Measurements from ENCODE around the gene SERGEF.

Gene SERGEF

DNA sequence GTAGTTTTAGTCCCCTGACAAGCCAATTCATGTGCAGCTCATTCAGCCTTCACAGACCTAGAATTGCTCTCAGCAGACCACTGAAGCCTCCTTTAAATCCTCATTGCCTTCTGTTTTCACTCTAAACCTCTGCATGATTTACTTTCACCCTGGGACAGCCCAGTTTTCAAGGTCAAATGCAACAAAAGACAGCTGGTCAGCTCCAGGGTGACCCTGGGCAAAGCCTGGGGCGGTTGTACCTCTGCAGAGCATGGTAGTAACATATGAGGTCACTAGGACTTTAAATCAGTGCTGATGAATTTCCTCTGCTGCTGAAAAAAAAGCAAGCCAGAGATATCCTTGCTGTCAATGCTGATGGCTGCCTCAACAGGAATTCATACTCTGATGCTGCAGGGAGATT lies 62.2 kb downstream of the SERGEF start:
- no peak for DNase-seq

DNA sequence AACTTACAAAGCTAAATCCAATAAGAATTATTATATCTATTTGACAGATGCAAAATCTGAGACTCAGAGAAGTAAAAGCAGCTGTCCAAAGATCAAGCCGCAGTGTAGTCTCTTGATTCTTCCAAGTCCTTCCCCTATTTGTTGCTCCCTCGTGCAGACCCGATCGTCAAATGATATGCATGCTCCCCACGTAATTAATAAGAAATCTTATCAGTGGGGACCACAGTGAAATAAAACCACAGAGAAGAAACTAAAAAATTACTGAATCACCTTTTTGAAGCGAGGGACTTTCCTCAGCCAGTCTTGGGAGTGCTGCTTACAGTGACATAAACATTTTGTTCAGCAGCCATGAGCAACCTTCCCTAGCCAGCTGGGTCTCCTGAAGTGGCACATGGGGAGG lies 64.6 kb downstream of the SERGEF start:
- DNase-seq = no peak

DNA sequence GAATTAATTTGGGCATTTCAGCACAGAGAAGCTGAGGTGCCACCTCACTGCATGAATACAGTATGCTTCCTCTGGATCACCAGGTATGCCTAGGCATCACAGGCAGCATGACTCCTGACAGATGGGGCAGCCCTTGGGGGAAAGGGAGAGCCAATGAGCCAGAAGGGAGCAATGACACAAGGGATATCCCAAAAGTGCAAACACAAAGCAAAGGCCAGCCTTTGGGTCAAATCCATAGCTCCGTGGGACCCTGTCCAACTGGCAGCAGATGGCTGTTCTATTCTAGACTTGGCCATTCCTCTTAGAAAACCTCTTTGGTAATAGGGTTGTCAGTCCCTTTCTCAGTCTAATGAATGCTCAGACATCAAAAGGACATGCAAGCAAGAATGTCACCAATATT lies 73.3 kb downstream of the SERGEF start:
- DNase-seq = peak; percentile 78 to 89

DNA sequence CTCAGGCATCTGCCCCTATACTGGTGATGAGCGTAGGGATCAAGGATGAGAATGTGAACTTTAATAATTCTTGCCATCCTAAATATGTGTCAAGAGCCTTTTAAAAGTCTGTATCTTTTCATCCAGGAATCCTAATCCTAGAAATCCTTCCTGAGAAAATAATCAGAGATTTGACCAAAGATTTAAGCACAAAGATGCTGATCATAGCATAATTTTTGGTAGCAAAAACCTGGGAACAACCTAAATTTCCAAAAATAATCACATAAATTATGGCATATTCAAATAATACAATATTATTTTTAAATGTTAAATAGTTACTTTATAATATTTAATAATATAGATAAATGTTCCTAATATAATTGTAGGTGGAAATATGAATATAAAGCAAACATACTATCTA lies 76.1 kb downstream of the SERGEF start:
- no peak for DNase-seq

DNA sequence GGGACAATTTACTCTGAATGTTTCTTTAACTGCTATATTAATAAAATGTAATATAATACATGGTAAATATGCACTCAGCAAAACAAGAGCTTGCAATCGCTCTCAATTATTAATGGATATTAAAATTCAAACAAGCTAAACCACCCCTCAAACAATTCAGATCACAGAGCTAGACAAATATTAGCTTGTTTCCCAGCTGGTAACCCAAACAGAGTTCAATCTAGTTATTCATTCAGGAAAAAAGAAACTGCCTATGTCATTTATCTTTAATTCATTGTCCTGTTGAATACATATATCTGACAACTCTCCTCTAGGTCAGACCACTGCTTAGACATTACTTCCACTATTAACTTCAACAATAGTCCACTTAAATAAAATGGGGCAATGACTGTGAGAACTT lies 78.7 kb downstream of the SERGEF start:
- DNase-seq = no peak

DNA sequence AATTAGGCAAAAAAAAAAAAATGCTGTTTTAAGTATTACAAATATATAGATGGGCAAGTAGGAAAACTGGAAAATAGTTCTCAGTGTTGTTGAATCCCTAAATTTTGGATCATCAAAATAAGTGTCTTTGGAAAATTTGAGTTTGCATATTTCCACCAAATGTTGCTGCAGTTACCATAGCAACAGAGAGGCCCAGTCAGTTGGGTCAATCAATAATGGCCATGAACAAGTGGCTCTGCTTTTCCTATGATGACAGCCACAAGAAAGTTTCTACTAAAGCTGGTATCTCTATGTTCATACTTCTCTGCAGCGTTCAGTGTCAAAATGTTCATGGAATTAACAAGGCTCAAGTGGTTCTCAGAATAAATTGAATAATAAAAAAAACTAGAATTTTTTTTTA lies 79.1 kb downstream of the SERGEF start:
- no peak for DNase-seq

DNA sequence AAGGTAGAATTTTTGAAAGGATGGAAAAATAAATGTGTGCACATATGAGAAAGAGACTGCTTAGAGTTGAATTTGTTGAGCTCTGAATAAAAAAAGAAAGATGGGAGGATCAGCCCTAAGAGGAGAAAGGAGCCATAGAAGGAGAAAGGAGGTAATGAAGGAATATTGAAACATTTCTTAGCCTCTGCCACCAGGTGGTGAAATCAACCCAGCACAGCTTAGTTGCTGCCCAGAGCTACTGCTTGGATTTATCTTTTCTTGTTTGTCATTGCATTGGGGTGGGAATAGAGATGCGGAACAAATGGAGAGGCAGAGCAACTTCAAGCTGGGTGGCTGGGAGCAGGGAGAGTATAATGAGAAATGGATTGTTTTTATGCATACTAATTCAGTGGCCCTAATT lies 80.4 kb downstream of the SERGEF start:
- no peak for DNase-seq

DNA sequence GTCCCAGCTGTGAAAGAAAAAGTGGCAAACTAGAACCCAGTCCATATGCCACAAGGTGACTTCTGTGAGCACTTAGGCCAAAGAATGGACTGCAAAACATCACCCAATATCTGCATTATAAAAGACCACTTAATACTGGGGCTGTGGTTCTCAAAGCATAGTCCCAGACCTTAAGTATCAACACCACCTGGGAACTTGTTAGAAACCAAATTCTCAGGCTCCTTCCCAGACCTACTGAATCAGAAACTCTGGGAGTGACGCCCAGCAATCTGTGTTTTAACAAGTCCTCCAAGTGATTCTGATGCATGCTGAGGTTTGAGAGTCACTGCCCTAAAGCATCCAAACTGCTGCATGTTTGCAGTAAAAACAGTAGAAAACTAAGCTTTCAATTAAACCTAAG lies 81.3 kb downstream of the SERGEF start:
- DNase-seq = no peak

DNA sequence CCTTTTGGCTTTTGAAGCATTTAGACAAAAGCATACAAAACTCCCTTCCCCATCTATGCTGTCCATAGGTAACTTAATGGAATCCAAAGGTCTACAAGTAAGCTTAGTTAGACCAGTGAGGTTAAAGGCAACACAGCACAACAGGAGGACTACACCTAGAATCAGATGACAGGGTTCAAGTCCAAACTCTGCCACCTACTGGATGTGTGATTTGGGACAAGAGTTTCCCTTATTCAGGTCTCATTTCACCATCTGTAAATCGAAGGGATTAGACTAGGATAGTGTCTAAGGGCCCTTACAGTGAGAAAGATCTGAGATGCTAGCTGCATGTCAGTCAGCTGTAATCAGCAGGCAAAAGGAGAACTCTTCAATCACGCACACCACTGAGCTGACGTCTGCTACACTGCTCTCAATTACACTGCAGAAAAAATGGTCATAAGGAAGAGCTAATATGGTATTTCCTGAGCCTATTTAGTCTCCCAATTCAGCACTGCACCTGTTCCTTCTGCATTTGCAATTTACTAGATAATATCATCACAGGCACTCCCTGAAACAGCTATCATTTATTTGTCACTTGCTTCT lies 82.2 kb downstream of the SERGEF start:
- DNase-seq = no peak

DNA sequence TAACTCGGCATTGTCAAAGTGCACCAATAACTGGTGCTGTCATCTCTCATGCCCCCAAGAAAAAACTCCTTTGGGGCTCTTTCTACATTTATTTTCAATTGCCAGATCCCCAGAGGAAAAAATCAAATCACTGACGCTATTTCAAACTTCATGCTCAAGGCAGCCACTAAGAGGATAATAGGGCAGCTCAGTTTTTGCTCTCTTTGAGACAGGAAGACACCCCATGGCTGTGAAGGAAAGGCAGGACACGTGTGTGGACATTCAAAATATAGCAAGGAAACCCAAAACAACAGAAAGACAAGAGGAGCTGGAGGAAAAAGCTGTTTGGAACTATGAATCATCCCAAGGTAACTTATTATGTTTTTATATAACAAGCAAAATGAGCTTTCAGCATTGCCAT lies 83.7 kb downstream of the SERGEF start:
- DNase-seq = no peak

DNA sequence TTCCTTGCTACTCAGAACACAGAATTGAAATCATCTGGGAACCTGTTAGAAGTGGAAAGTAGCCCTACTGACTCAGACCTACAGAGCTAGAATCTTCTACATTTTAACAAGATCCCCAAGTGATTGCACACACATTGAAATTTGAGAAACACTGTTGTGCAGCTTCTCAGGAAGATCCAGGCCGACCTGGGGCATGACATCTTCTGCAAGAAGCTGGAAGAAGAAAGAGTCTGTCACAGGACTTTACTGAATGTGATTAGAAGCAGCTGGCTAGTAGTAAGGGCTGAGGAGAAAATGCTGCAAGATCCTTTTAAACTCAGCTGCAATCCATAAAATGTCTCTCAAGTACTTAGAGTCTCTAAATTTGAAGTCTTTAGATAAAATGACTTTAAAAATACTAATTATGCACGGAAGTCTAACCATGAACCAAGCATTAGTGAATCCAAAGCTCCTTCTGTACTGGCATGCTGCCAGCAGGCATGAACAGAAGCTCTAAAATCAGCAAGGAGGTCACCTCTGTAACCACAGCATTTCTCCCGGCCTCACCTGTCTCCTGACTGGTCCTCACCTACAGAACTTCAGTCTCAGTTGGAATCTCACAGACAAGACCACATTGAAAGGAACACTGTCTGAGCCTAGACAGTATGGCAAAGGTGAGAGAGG lies 85.0 kb downstream of the SERGEF start:
- peak in 1 of 2 experiments; percentile 20 for DNase-seq

DNA sequence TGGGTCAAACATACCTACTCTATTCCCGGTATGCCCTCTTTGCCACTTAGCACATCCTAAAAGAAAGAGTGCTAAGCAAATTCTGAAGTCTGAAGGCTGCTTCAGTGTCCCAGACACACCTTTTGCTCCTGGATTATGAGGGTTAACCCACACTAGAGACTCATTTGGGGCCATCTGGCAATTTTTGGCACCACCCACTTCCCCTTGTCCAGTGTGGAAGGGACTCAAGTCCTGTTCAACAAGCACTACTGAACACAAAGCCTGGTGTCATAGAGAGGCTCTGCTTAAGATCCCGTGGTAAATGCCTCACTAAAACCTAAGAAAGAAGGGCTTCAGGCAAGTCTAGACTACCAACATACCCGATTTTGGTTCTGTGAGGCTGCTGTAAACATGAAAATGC lies 85.8 kb downstream of the SERGEF start:
- peak; percentile 41 to 76 for DNase-seq

DNA sequence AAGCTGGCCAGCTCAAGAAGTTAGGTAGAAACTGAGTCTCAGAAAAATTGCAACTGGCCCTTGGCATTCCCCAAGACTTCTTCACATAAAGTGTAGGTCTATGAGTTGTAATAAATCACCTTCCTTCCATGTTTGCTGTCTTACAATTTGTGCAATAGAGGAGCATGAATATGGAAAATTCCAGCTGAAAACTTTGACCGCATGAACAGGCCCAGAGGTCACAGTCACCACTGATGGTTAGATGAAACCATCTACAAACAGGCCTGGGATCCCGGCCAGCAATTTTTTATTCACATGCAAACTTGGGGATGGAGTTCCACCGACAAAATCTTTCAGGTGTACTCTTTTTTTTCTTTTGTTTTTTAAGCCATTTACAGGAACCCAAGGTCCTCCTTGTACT lies 88.1 kb downstream of the SERGEF start:
- DNase-seq = no peak

DNA sequence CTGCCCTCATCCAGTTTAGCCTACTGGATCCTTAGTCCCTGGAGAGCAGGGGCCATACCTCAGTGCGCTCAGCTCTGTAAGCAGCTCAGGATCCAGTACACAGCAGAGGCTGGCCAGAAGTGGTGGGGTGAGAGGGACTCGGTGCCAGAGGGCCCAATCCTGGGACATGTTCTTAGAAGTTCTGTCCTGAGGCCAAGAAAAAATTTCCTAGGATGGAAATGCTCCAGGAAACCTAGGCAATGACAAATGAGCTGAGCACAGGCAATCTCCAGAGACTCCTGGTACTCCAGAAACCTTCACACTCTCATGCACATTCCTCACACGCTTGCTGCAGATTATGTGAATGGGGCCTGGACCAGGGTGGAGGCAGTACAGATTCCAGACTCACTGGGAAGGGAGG lies 89.6 kb downstream of the SERGEF start:
- DNase-seq = no peak

DNA sequence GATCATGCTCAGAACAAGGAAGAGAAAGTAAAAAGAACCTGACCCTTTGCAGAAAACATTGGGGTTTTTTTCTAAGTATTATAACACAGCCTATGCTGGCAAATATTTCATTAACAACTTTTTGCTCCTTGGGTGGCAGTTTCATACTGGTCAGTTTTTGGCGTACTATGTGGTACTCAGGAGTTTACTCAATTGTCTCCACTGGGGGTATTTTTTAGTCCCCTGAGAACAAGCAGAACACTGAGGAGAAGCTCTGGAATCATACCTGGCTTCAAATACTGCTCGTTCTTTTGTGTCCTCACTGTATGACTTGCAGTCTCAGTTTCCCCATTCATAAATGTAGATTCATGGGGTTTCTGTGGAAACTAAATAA lies 90.4 kb downstream of the SERGEF start:
- no peak for DNase-seq

DNA sequence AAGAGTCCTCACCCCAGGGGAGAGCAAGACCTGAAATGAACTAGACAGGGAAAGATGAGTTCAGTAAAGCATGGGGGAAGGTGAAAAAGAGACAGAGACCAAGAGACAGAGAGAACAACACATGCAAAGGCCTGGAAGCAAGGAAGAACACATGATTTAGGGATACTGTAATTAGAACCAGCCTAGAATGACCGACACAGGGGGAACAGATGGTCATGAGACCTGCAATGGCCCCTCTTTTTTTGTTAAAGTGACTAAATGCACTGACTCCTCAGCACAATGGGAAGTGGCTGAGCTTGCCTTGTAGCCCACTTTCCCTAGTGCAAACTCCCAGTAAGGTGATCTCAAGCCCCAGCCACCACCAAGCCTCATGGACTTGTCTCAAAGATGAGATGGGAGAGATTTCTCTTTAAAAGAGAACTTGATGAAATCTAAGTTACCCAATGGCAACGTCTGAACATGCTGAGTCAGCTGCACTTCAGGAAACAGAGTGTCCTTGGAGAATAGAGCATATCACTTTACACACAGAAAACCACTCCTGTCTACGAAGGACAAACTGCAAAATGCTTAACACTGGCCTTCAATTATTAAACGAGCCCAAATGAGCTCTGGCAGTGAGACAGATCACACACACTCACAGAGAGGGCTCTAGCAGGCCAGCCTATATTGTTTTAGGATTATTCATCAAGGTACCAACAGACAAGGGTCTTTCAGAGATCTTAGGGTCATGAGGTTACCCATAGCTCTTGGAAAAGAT lies 91.0 kb downstream of the SERGEF start:
- peak in 1 of 2 experiments; percentile 32 for DNase-seq

DNA sequence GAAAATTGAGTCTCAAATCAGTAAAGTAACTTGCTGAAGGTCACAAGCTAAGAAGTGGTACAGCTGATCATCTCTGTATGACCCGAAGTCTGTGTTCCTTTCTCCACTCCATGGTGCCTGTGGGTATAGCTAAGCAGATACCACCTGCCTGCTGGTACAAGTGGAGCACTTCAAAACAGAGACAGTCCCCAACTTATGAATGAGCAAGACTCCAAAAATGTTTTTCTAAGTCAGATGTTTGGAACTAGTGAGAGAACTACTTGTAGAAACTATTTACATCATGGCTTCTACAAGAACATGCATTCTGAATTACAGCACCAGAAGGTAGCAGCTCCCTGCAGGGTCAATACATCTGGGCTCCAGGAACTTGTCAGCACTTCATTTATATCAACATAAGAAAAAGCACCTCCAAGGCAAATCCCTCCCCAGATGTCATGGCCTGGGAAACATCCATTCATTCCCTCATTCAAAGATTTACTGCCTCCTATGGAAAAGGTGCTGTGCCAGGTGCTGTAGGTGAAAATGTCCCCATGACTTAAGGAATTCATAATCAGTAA lies 94.7 kb downstream of the SERGEF start:
- no peak for DNase-seq

DNA sequence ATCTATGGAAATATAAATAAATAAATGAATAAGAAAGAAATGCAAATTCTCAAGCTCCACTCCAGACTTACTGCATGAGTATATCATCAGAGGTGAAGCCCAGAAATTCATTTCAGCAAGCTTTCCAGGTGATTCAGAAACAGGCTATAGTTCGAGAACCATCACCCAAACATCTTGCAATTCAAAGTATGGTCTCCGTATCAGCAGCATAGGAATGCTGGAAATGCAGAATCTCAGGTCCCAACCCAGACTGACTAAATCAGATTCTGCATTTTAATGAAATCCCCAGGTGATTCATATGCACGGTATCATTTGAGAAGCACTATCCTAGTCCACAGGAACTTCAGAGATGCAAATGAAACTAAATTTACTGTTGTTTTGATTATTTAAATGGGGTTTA lies 95.3 kb downstream of the SERGEF start:
- DNase-seq = no peak

DNA sequence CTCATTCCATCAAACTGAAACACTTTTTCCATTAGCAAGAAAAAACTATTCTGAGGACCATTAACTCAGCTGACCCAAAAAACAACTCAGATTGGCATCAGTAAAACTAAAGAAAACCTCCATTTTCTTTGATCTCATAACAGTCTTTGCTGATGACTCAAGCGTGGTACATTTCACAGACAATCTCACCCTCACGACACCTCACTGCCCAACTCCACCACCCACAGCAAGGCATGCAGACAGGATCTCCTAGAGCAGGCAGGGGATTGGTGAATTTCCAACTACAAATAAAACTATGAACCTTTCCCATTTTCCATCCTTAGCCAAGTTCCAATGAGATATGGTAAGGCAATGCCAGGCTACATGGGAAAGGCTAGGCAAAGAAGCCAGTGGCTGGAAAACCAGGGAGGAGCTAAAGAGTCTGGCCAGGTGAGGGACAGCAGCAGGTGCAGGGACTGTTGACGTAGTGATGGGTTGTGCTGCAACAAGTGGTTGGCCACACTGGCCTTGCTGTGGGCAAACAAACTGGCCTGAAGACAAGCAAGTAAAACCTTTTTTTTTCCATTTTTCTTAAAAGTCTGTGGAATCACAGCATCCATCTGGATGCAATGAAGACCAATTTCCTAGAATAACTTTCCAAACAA lies 97.2 kb downstream of the SERGEF start:
- DNase-seq = no peak

DNA sequence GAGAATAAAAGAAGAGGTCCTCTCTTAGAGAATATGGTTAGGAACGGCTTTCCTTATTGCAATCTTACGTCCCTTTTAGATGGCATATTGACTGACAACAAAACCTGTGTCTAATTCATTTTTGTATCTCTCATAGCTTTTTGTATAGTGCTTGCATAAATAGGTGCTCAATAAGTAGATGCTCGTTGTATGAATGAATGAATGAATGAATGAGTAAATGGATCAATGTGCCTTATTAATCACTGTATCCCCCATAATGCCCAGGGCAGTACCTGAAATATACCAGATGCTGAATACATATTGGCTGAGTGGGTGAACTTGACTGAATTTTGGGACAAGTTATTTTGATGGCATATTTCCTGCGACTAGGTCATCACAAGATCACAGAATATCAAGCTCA lies 97.9 kb downstream of the SERGEF start:
- no peak for DNase-seq

DNA sequence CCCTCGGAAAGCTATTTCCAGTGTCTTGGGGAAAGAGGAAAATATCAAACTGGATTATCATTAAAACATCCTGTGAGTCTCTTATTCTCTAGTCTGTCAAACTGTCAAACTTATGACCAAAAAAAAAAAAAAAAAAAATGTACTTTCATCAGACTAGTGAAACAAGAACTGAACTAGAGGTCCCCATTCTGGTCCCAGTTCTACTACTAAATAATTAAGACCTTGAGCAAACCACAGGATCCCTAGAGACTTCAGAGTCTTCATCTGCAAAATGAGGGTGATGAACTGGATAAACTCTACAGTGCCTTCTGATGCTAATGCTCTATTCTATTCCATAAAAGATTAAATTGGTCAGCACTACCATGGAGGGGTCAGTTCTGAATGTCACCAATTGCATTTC lies 105.8 kb downstream of the SERGEF start:
- no peak for DNase-seq

DNA sequence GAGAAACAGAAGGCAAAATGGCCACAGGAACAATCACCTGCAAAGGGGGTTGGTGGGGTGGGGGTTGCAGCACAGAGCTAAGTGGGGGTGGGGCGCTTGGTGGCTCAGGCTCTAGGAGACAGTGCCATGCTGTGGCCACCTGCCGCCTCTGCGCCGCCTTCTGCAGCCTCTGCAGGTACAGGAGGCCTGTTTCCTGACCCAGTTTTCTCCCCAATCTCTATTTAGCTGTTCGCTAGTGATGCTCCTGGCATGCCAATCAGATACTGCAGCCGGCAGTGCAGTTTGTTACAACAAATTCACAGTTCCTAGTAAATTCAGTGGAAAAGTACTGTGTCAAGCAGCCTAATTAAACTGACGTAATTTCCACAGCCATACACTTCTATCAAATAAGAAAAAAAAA lies 106.4 kb downstream of the SERGEF start:
- DNase-seq = peak; percentile 96 to 98

DNA sequence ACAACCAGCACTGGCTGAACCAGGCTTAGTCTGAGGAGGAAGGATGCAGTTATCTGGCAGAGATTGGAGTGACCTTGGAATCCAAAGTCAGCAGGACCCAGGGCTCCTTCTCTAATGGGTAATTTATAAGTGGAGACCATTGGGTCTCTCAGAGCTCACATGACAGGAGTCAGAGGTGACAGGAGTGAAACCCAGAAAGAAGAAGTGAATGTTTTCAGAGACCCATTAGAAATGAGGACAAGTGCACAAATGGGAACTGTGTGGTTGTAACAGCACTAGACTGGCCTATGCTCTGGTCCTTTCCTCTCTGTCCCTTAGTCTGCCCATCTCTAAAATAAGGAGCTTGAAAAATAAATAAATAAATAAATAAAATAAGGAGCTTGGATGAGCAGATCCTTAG lies 107.4 kb downstream of the SERGEF start:
- no peak for DNase-seq

DNA sequence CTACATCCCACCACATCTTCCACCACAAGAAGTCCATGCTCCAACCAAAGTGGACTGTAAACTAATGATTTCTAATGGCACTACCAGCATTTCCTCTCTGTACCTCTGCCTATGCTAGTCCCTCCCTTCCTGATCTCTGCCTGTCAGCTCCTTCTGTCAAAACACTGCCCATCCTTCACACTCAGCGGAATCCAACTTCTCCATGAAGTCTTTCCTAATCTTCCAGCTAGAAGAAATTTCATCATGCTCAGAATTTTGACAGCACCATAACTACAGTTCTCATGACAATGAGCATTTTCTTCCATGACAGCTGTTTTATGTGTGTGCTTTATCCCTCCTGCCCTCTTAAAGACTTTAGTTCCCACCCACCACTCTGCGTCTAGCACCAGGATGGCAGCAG lies 111.4 kb downstream of the SERGEF start:
- no peak for DNase-seq

Measured in cerebellar nuclear complex (tissue), 1 donor.